Middle frontal gyrus (tissue), 1 donor: ENCODE data around the gene RAP1GAP2.

Source experiments
- DNase-seq: peaks from one replicate; pipeline ENCODE4 v3.0.0-alpha.2; 2015; ENCODE audit warnings: low spot score; ENCODE audit errors: extremely low spot score

RAP1GAP2 gene

GRCh38 chr17:2909846-2910234 lies 113.6 kb downstream of the RAP1GAP2 start:
- no peak for DNase-seq

GRCh38 chr17:2911035-2911754 lies 115.0 kb downstream of the RAP1GAP2 start:
- no peak for DNase-seq

DNA sequence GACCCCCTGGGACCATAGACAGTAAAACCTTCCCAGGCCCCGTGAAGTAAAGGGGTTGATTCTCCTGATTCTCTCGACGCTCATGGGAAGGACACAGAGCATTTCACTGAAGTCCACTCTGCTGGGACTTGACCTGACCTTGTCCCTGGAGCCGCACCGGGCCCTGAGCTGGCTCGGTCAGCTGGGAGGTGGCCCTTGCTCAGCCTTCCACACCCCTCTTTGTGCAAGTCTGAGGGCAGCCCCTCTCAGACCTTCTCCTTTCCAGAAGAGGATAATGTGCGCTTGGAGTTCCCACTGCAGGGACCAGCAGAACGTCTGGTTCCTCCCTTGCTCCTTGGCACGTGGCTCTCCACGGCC lies 115.5 kb downstream of the RAP1GAP2 start:
- no peak for DNase-seq

GRCh38 chr17:2912754-2913153 lies 116.5 kb downstream of the RAP1GAP2 start:
- DNase-seq = no peak

GRCh38 chr17:2916461-2916860 lies 120.2 kb downstream of the RAP1GAP2 start:
- DNase-seq = no peak

DNA sequence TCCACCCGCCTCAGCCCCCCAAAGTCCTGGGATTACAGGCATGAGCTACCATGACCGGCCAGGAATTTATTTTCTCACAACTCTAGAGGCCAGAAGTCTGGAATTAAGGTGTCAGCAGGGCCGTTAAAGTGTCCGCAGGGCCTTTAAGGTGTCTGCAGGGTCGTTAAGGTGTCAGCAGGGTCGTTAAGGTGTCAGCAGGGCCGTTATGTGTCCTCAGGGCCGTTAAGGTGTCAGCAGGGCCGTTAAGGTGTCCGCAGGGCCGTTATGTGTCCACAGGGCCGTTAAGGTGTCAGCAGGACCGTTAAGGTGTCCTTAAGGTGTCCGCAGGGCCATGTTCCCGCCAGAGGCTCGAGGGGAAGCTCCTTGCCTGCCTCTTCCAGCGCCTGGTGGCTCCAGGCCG lies 125.2 kb downstream of the RAP1GAP2 start:
- no peak for DNase-seq

DNA sequence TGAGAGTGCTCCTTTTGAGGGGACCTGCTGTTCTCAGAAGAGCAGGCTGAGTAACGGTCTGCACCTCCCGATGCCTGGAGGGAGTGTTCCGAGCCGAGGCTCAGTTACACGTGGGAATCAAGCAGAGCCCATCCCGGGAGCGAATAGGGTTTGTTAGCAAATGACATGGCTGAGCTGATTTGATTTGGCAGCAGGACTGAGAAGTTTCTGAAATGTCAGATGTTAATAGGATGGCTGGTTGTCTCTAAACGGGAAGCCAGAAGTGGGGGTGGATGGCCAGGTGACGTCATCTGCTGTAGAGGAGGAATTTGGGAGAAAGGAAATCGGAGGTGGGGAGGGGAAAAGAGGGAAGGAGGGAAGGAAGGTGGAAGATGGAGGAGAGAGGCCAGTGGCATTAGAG lies 128.0 kb downstream of the RAP1GAP2 start:
- DNase-seq = no peak

- DNase-seq = no peak
Measured at GRCh38 chr17:2925011-2925410, 128.8 kb downstream of the RAP1GAP2 start.

- no peak for DNase-seq
Measured at GRCh38 chr17:2926019-2926650, 129.9 kb downstream of the RAP1GAP2 start.

GRCh38 chr17:2928294-2928890 lies 132.2 kb downstream of the RAP1GAP2 start:
- DNase-seq = no peak

GRCh38 chr17:2929881-2930533 lies 133.8 kb downstream of the RAP1GAP2 start:
- no peak for DNase-seq

DNA sequence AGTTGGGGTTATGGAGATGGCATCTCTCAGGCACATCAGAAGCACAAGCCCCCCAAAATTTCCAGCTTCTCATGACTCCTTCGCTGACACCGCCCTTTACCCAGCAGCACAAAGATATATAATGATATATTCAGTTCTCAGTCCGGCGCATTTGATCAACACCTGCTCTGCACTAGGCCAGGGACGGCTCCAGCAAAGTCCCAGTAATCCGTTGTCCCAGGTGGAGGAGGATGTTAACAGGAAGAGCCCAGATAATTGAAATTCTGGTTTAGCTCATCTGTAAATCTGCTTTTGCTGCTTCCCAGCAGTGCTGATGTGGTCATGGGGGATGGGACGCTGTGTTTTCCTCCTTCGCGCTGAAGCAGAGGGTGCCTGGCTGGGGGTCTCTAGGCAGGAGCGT lies 135.6 kb downstream of the RAP1GAP2 start:
- no peak for DNase-seq

DNA sequence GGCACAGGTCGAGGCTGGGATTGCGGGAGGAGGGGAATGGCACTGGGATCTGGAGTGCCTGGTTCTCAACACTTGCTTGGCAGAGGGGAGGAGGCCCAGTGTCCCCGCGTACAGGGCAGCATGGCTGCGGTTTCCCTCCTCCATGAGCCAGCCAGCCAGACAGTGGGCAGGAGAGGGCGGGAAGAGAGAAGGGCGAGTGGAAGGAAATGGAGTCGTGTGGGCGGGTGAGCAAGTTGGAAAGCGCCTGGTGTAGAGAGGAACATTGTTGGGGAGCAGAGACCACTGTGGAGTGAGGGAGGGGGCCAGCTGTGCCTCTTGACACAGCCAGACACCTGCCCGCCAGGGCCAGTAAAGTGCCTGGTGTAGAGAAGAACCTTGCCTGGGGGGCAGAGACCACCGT lies 136.7 kb downstream of the RAP1GAP2 start:
- DNase-seq = no peak

- DNase-seq = no peak
Measured at GRCh38 chr17:2933606-2934005, 137.4 kb downstream of the RAP1GAP2 start.

DNA sequence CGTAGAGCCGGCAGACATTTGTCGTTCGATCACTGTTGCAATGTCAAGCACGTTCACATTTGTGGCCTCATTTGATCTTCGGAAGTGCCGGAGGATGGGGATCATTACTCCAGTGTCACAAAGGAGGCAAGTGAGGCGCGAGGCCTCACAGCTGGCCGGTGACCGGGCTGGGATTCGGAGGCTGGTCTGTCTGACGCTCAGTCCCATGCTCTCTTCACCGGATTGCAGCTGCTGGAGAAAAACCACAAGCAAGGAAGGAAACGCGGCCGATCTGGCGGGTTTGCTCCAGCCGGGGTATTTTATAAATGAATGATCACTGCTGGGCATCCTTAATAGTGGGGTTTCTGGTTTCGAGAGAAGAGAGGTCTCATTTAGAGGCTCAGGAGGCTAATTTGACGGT lies 139.4 kb downstream of the RAP1GAP2 start:
- DNase-seq = no peak

DNA sequence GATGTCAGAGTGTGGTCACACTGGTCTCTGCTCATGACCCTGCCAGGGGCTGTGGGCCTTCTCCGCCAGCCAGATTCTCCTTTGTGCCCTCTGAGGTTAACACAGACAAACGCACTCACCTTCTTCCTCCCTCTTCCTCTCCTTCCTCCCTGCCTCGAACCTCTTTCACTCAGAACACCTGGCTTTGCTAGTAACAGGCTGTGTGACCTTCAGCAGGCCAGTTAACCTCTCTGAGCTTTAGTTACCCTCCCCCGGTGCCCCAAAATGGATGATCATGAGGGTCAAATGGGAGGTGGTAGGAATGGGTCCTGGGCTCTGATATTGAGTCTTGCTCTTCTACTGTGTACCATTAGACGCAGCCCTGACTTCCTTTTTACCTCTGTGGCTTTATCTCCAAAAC lies 140.1 kb downstream of the RAP1GAP2 start:
- DNase-seq = no peak

DNA sequence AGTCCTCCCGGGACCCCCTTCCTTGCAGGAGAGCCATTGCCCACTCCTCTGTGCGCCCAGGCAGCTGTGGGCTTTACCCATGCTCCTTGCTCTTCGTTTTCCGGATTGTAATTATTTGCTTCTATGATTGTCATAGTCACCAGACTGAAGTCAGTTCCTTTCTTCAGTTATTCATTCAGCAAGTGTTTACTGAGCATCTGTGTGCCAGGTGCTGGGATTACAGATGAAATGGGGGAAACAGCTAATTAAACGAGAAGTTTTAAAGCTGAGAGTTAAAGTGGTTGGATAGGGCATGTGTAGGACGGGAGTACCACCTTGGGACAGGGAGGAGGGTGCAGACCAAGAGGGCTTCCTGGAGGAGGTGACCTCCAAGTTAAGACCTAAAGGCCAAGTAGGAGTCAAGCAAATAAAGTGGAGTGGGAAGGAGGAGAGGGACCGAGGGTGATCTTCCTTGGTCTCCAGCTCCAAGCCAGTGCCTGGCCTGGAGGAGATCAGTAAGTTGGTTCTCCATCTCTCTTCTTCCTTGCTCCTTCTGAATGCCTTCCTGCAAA lies 140.6 kb downstream of the RAP1GAP2 start:
- DNase-seq = no peak

- no peak for DNase-seq
Measured at GRCh38 chr17:2937331-2938003, 141.2 kb downstream of the RAP1GAP2 start.

GRCh38 chr17:2939714-2940351 lies 143.6 kb downstream of the RAP1GAP2 start:
- no peak for DNase-seq

- DNase-seq = no peak
Measured at GRCh38 chr17:2940352-2940751, 144.1 kb downstream of the RAP1GAP2 start.

- no peak for DNase-seq
Measured at GRCh38 chr17:2943981-2944380, 147.7 kb downstream of the RAP1GAP2 start.
